ENCODE data around the gene KLHL29. TPM values are rescaled to one million over a fixed set of nuclear protein-coding genes. Genes with fewer than 3 reads are reported as not detected.

The KLHL29 gene
- total RNA-seq, 1 donor from 2014 or later: 5.5 TPM

DNA sequence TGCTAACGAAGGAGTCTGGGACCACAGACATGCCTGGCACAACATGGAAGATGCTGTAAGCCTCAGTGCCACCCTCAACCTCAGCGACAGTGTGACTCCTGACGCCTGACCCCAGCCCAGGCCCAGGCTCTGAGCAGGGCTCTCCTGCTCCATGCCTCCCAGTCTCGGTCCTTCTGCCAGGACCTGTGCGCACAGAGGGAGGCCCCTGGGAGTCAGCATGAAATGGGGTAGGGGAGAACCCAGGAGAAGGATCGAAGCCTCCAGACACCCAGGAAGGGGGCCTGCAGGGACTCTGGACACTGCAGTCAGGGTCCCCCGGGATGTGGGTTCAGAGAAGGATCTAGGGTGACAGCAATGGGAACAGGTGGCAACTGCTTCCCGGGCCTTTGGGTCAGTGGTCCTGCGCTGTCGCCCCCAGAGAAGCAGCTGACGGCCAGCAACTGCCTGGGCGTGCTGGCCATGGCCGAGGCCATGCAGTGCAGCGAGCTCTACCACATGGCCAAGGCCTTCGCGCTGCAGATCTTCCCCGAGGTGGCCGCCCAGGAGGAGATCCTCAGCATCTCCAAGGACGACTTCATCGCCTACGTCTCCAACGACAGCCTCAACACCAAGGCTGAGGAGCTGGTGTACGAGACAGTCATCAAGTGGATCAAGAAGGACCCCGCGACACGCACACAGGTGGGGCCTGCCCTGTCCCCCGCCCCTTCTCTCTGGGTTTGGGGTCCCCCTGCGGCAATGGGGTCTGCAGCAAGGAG lies 308.0 kb downstream of the KLHL29 start:
- H2AFZ ChIP-seq (ENCODE audit: low read depth, low read length): no peak overlapping the region
- no peaks in the 10 kb centered on the region for H3K9me3 ChIP-seq (ENCODE audit: insufficient read depth, low read depth, low read length)
- no peak for FAIRE-seq
- no peak overlapping the region for H3K27ac Mint-ChIP-seq (ENCODE audit: unreplicated experiment)
- no peaks in the 10 kb centered on the region for H3K9me3 Mint-ChIP-seq (ENCODE audit: unreplicated experiment)
- peaks cover 41% of the 10 kb centered on the region for H3K36me3 Mint-ChIP-seq (ENCODE audit: low read depth, unreplicated experiment)
- H3K36me3 ChIP-seq (ENCODE audit: insufficient read depth, low read length): no peaks in the 10 kb centered on the region
- H3K27me3 ChIP-seq (ENCODE audit: insufficient read depth, low read length): no peaks in the 10 kb centered on the region
- H3K79me2 ChIP-seq (ENCODE audit: insufficient read depth, low read length): no peaks in the 10 kb centered on the region
- H4K20me1 ChIP-seq (ENCODE audit: insufficient read depth, low read length): peaks cover 10% of the 10 kb centered on the region
- no peaks in the 10 kb centered on the region for H3K4me1 Mint-ChIP-seq (ENCODE audit: low read depth, unreplicated experiment)
- H3K4me1 ChIP-seq (ENCODE audit: insufficient read depth, low read length): peaks cover 10% of the 10 kb centered on the region
- no peak overlapping the region for H3K4me3 ChIP-seq (ENCODE audit: insufficient read depth, low read depth, low read length)
- H3K4me3 Mint-ChIP-seq (ENCODE audit: unreplicated experiment): no peak overlapping the region
- H3K9ac ChIP-seq (ENCODE audit: low read length): no peak overlapping the region
- H3K27me3 Mint-ChIP-seq (ENCODE audit: low read depth, unreplicated experiment): peaks cover 17% of the 10 kb centered on the region
- DNase-seq (ENCODE audit: low read depth): no peak
- no peak overlapping the region for H3K27ac ChIP-seq (ENCODE audit: low read depth, low read length)
- TF ChIP-seq, protein P1, sequence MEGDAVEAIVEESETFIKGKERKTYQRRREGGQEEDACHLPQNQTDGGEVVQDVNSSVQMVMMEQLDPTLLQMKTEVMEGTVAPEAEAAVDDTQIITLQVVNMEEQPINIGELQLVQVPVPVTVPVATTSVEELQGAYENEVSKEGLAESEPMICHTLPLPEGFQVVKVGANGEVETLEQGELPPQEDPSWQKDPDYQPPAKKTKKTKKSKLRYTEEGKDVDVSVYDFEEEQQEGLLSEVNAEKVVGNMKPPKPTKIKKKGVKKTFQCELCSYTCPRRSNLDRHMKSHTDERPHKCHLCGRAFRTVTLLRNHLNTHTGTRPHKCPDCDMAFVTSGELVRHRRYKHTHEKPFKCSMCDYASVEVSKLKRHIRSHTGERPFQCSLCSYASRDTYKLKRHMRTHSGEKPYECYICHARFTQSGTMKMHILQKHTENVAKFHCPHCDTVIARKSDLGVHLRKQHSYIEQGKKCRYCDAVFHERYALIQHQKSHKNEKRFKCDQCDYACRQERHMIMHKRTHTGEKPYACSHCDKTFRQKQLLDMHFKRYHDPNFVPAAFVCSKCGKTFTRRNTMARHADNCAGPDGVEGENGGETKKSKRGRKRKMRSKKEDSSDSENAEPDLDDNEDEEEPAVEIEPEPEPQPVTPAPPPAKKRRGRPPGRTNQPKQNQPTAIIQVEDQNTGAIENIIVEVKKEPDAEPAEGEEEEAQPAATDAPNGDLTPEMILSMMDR (IDR thresholded peaks at IDR 0.05; ENCODE audit: insufficient read depth, low read depth, low read length): no peak
- TF ChIP-seq EZH2 (IDR thresholded peaks at IDR 0.05; ENCODE audit: insufficient read depth, low read length): no peak
- no peak overlapping the region for H3K4me2 ChIP-seq (ENCODE audit: low read length)

DNA sequence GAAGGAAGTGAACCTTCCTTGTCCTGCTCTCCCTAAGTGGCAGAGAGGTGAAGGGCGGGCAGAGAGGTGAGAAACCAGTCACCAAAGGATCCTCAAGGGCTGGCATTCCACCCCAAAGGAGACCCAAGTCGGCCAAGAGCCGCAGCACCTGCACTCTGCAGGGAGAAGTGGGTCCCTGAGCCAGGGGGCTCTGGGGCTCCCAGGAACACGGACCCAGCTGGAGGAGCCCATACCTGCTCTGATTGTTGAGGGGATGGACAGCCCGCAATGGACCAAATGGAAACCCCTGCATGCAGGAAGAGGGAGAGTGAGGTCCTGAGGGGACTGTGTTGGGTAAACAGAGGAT lies 308.6 kb downstream of the KLHL29 start:
- no peak for DNase-seq (ENCODE audit: low read depth)
- Histone ChIP-seq H3K36me3 (ENCODE audit: insufficient read depth, low read length) (no peaks in the 10 kb centered on the region), H3K27ac (ENCODE audit: low read depth, low read length) (no peak overlapping the region), H3K4me2 (ENCODE audit: low read length) (no peak overlapping the region), H3K9me3 (ENCODE audit: insufficient read depth, low read depth, low read length) (no peaks in the 10 kb centered on the region), H3K9ac (ENCODE audit: low read length) (no peak overlapping the region), H3K27me3 (ENCODE audit: insufficient read depth, low read length) (no peaks in the 10 kb centered on the region), H4K20me1 (ENCODE audit: insufficient read depth, low read length) (peaks cover 13% of the 10 kb centered on the region), H2AFZ (ENCODE audit: low read depth, low read length) (no peak overlapping the region), H3K4me1 (ENCODE audit: insufficient read depth, low read length) (peaks cover 14% of the 10 kb centered on the region), H3K79me2 (ENCODE audit: insufficient read depth, low read length) (no peaks in the 10 kb centered on the region), H3K4me3 (ENCODE audit: insufficient read depth, low read depth, low read length) (no peak overlapping the region)
- TF ChIP-seq, protein P1 (IDR thresholded peaks at IDR 0.05; ENCODE audit: insufficient read depth, low read depth, low read length): no peak
- no peak for TF ChIP-seq EZH2 (IDR thresholded peaks at IDR 0.05; ENCODE audit: insufficient read depth, low read length)
- no peaks in the 10 kb centered on the region for H3K9me3 Mint-ChIP-seq (ENCODE audit: unreplicated experiment)
- H3K27me3 Mint-ChIP-seq (ENCODE audit: low read depth, unreplicated experiment): peaks cover 17% of the 10 kb centered on the region
- H3K27ac Mint-ChIP-seq (ENCODE audit: unreplicated experiment): no peak overlapping the region
- no peak overlapping the region for H3K4me3 Mint-ChIP-seq (ENCODE audit: unreplicated experiment)
- no peaks in the 10 kb centered on the region for H3K4me1 Mint-ChIP-seq (ENCODE audit: low read depth, unreplicated experiment)
- H3K36me3 Mint-ChIP-seq (ENCODE audit: low read depth, unreplicated experiment): peaks cover 41% of the 10 kb centered on the region
- no peak for FAIRE-seq
